HUDEP-2 (cell line): ENCODE data around the gene TMEM62.
"Not testable (repeated sequence)": the region's sequence is repeated elsewhere in the genome, so short reads cannot be mapped to it uniquely, and the experiment has no call there.

ENCODE experiments used
- DNase-seq, 76 experiments: peaks; one replicate each; lab custom pipeline; 2025; ENCODE audit not compliant: unreplicated experiment in 76 of 76; lab: John Stamatoyannopoulos, UW

Gene TMEM62

GRCh38 chr15:43225950-43226255 lies 92.5 kb downstream of the TMEM62 start:
- DNase-seq: not testable (repeated sequence)

GRCh38 chr15:43226436-43227305 lies 93.3 kb downstream of the TMEM62 start:
- DNase-seq: no peak

GRCh38 chr15:43229977-43230376 lies 96.6 kb downstream of the TMEM62 start:
- DNase-seq: no peak

- peak in 1 of 76 experiments; percentile 9 for DNase-seq
Observed at GRCh38 chr15:43230640-43231115, 97.3 kb downstream of the TMEM62 start.

GRCh38 chr15:43232289-43232874 lies 99.0 kb downstream of the TMEM62 start:
- no peak for DNase-seq
